HG03060 (cell line): ENCODE measurements around the gene CYP27B1.

Experiments
- ATAC-seq: cut with Tn5 transposase; IDR thresholded peaks from one replicate; pipeline ENCODE4 v1.9.1; 2021; ENCODE audit warnings: low read depth, moderate number of reproducible peaks; ENCODE audit not compliant: unreplicated experiment

The CYP27B1 gene

DNA sequence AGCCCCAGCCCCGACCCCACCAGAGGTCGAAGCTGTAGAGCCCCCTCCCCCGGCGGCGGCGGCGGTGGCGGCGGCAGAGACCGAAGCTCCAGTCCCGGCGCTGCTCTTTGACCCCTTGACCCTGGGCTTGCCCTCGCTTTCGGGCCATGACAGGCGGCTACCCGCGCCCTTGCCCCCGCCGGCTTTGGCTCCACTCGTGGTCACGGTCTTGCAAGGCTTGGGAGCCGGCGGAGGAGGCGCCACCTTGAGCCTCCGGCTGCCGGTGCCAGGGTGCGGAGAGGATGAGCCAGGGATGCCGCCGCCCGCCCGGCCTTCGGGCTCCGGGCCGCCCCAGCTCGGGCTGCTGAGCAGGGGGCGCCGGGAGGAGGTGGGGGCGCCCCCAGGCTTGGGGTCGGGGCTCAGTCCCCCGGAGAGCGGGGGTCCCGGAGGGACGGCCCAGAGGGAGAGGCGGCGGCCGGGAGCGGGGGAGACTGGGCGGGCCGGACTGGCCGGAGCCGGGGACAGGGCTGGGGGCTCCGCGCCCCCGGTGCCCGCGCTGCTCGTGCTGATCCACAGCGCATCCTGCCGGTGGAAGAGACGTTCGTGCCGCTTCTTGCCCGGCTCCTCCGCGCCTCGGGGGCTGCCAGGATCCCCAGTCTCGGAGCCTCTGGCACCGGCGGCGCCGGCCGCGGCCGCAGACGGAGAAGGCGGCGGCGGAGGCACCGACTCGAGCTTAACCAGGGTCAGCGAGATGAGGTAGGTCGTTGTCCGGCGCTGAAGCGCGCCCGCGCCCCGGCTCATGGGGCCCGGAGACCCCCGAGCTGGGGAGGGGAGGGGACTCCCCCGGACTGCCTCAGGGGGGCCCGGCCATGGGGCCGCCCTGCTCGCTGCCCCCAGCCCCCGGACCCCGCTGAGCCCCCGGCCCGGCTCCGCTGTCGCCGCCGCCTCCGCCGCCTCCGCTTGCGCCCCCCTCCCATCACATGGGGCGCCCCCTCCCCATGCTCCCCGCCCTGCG is 29.1 kb downstream of the CYP27B1 start:
- no peak for ATAC-seq

DNA sequence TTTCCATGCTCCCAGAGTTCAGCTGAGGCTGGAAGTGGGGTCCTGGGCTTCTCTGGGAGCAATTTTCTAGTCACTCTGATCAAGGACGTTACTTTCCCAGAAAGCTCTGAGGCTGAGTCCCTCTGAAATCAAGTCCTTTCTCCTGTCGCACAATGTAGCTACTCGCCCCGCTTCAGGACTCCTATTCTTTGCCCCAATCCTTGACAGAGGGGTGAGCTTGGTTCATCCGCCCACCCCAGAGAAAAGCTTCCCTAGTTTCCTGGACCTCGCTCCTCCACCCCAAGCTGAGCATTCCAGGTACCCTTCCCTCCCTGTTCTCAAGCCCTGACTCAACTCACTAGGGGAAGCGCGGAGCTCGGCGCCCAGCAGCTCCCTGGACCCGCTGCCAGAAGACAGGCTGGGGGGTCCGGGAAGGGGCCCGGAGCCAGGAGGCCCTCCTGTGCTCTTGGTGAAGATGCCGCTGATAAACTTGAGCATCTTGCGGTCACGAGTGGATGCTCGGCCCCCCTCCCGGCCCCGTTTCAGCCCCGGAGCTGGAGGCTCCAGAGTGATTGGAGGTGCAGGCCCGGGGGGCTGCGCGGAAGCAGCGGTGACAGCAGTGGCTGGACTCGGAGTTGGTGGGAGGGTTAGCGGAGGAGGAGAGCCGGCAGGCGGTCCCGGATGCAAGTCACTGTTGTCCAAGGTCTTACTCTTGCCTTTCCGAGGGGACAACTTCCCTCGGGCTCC is 30.0 kb downstream of the CYP27B1 start:
- no peak for ATAC-seq

DNA sequence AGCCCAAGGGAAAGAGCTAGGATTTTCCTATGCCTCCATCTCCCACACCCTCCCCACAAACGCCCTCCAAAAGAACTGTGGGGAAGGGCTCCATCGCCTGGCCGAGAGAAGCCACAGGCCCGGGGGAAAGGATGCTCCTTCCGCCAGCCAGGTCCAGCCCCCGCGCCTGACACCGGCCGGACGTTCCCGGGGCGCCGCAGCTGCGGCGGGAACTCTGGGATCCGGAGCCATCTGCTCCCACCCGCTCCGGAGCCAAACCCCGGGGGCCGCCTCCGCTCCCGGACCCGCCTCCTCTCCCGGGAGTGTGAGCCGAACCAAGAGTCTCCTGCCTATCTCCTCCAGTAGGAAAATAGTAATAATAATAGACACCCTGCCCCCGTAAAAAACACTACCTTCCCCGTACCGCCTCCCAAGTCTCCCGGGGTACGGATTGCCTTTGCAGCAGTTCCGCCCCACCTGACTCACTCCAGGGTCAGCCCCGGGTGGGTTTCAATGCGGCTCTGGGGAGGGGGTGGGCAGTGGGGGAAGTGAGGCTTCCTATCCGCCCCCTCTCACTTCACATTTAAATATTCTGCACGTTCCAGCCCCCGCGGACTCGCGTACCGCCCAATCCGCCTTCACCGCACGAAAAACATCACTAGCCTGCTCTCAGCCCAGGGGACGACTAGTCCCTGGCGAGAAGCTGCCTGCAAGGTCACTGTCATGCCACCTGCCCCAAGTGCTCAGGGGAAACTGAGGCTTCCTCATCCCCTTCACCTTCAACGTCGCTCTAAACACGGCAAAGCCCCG is 30.7 kb downstream of the CYP27B1 start:
- ATAC-seq, result no peak

DNA sequence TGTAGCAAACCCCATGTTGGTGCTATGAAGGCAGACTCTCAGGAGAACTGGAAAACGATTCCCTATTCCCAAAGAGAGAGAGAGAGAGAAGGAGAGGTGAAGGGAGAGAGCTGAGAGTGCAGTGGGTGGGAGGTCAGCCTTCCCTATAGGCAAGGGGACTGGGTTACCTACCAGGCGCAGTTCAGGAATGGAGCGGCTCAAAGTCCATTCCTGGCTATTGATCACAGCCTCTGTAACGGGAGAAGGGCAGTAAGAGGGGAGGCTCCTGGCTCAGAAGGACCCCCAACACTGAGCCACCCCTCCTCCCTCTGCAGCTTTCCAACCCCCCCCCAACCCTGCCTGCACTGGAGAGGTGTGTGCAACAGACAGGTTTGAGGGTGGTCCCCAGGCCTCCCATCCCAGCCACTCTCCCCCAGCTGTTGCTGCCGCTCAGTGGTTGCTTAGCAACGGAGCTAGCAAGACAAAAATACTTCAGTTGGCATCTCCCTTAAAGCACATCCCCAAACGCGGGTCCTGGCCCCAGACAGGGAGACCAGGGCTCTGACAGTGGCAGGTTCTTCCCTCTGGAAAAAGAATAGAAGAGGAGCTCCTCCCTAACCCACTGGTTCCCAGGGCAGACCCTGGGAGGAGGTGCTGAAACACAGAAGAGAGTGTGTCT is 31.6 kb downstream of the CYP27B1 start:
- ATAC-seq, result no peak

DNA sequence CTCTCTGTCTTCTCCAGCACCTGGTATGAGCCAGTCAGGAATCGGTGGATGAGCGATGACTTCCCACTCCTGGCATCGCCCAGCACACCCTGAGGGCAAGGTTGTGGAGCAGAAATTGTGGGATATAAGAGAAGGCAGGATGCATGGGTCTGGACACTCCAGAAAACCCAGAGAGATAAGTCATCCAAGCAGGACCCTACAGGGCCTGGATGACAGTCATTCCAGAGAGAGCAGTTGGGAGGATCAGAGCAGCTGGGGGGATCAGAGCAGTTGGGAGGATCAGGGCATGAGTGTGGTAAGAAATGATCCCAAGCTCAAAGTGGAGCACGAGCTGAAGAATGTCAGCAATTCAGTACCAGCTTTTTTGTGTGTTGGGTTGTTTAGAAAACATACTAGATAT is 32.3 kb downstream of the CYP27B1 start:
- ATAC-seq, result no peak

DNA sequence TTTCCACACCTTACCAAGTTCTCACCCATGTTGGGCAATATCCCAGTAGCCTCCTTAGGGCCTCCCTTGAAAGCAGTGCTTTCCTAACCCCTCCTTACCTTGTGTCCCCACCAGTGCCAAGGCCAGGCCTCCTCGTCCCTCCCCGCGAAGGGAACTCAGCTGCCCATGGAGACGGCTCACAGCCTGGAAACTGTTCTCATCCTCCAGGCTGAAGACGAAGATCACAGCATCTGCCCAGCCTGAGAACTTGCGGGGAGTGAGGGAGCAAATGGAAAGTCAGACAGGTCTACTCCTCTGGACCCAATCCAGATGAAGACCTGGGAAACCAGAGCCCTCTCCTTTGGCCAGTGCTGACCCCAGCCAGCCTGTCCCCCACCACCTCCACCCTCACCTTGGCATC is 33.0 kb downstream of the CYP27B1 start:
- no peak for ATAC-seq

DNA sequence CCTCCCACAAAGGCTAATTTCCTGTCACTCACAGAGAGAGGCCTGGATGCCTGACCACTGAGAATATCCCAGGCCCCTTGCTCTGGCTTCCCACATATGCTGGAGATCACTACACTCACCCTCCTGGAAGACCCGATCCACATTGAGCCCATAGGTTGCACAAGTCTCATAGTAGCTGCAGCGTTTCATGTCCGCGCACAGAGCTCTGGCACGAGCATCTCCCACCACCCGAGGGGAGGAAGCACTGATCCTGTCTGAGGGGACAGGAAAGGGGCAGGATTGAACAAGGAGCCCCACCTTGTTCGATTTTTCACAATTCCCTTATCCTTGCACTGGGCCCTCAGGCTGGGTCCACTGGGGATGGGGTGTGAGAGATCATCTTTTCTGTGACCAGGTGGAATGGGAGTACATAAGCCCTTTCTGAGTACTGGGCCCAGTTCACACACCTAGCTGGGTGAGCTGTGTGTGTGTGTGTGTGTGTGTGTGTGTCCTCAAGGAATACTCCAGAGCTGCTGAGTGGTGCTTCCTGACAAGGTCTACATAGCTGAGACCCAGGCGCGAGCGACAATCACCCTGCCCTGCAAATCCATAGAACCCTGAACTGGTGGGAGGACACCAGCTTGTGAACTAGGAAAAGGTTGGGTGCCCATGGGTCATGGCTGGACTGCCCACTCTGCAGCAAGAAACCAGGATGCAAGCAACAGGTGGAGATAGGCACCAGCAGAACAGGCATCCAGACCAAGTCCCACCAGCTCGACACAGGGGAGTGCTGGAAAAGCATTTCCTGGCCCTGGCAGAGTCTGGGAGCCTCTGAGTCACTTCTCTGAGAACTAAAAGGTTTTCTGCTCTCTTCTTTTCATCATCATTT is 33.9 kb downstream of the CYP27B1 start:
- no peak for ATAC-seq

DNA sequence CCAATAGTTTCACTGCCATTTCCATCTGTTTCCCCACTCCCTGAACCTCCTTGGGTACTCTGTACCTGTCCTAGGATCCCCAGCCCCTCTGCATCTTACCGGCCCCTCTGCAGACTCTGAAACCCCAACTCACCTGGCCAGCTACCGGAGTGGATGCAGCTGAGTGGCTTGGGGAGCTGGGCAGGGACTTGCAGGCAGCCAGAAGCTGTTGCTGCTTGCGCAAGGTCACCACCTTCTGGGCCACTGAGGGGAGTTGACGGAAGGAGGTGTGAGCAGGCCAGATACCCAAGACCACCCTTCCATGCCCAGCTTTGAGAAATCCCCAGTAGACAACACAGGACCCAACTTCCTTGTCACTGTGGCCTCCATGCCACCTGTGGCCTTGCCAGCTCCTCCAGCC is 34.6 kb downstream of the CYP27B1 start:
- ATAC-seq, result no peak

DNA sequence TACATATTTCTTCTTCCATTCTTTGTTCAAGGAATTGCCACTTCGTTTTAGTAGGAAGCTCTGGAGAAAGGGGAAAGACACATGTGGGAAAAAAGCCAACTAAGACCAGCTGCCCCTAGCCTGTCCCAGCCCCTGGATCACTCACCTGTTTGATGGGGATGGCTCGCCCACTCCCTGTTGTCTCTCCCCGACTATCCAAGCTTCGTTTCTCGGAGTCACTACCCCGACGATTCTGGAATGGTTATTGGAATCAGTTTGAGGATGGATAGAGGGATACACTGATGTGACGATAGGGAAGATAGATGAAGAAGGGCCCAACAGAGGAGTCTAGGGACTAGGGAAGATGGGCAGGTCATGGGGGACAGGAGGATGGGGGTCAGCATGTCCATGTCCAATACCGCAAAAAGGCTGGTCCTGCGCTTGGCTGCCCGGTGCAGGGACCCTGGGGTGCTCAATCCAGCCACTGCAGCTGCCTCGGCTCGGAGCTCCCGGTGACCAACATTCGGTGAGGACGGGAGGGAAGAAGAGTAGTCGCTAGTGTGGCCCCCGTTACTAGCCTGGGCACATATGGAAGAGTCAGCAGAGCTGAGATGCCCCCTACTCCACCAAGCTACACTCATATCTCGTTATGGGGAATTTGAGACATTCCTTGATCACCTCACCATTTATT is 35.3 kb downstream of the CYP27B1 start:
- no peak for ATAC-seq

DNA sequence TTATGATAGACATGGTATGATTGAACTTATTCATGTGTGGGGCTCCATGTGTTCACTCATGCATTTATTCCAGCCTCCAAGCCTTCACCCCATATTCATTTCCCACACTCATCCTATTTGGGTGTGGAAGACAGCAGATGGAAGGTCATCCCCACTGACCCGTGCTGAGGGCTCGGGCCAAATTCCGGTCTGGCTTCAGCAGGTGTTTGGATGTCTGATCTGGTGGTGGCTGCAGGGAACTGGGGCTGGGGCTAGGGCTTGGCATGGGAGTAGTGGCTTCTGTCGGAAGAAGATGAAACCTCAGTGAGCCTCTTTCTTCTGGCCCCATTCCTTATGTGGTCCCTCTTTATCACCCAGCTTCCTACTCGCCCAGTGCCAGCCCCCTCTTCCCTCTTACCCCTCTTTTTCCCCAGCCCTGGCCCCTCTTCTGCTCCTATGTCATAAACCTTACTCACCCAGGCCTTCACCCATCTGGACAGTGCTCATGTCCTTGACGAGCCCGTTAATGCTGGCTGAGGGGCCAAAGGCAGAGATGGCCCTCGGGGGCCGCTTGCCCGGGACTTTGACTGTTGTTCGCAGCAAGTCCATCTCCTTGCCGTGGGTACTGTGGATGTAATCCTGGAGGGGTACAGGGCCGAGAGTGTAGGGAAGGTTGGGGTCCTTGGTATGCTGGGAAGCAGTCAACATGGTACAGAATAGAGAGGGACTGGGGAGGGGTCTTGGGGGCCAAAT is 36.4 kb downstream of the CYP27B1 start:
- ATAC-seq, result no peak

DNA sequence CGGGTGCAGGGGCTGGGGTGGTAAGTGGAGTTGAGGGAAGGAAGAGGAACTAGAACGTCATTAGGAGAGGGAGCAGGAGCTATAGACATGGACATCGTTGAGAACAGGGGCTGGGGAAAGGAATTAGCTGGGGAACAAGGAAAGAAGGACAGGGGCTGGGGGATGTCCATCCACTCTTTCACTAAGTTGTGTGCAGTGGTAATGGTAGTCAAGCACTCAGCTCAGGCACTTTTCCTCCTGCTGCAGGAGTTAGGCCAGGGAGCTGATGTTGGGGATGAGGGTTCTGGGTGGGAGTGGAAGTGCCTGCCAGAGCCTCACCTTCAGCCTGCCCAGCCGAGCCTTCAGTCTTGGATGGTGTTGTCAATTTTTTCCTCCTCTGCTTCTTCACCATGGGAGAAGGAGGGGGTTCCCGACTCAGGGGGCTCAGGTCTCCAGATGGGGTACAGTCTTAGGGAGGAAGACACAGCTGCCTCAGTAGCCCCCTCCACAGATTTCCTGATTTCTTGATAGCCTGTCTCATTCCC is 37.5 kb downstream of the CYP27B1 start:
- ATAC-seq, result no peak

DNA sequence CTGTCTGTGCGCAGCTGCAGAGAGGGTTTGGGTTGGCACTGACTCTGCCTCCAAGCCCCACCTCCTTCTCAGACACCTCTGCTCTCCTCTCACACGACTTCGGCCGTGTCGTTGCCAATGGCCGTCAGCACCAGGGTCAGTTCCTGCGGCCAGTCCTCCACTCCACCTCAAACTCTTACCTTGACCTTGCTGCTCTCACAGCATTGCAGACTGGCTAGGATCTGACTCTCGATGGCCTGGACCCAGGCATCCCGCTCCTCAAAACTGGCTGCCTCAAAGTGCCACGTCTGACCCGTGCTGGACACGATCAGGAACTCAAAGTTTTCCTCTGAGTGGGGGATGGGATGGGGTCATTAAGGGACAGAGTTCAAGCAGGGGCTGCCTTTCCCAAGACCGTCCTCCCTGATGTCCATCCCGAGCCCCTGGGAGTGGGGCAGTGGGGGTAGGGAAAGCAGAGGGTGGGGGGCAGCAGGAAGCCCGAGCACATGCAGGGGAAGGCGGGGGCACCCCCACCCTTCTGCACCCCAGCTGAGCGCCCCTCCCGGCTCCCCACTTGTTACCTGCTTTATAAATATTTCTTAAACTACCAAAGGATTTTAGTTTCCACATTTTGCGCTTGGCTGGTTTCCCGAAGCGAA is 39.0 kb downstream of the CYP27B1 start:
- no peak for ATAC-seq

DNA sequence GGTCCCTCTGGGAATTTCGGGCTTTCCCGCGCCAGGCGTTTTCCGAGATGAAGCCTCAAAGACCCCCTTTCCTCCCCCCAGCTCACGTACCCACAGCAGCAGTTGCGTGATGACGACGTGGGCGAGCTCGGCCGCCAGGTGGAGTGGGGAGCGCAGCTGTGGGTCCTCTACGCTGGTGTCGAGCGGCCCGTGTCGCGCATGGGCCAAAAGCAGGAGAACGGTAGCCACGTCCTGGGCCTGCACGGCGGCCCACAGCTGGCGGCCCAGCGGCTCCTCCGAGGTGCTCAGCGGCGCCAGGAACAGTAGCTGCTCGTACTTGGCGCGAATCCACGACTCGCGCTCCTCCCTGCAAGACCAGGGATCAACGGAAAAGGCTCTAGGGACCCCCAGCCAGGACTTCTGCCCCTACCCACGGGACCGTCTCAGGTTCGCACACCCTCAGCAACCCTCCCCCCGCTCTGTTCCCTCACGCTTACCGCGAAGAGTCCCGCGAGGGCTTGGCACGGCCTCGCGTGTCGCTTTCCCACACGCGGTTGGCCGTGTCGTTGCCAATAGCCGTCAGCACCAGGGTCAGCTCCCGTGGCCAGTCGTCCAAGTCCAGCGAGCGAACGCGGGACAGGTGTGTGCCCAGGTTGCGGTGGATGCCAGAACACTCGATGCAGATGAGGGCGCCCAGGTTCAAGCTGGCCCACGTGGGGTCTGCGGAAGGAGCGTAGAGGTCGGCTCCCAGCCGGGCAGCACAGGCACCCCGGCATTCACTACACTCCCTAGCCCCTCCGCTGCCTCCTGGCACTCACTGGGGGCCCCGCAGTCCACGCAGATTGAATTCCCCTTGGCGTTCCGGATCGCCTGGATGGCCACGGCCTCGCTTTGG is 39.8 kb downstream of the CYP27B1 start:
- no peak for ATAC-seq

DNA sequence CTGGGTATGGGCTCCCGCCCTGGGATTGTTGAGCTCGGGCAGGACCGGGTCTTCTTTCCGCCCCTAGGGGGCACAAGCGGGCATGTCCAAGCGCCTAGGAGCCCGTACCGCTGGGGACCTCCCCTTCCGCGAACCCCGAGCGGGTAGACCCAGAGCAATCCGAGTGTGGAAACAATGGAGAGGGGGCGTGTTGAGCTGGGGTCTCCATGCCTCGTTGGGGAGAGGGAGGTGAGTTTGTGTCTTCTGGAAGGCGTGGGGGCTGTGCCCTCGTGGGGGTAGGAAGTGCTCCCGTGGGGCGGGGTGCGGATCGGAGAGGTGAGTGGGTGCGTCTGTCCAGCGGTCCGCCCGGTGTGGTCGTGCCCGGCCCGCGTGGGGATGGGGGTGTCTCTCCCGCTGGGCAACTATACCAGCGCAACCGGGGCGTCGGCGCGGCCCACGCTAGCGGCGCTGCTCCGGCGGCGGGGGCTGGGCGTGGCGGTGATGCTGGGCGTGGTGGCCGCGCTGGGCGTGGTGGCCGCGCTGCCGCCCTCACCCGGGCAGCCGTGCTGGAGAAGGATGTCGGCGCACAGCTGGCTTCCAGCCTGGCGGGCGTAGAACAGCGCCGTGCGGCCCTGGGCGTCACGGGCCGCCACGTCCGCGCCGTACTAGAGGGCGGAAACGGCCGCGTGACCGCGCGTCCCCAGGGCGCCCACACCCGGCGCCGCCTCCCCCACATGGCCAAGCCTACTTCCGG is 40.6 kb downstream of the CYP27B1 start:
- ATAC-seq, result no peak

DNA sequence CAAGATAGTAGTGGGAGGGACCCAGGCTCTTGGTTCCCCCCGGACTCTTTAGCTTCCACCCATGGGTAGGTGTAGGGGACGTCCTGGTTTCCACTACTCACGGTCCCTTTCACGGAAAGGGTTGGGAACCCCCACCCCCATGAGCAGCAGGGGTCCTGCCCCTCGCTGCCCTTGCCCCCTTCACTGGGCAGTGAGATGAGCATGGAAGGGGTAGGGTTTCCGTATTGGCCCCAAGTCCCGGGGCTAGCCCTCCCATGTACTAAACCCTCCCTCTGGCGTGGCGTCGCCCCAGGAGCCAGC is 41.1 kb downstream of the CYP27B1 start:
- ATAC-seq, result no peak
